ENCODE results near the gene SHC2. TPM values are rescaled to one million over a fixed set of nuclear protein-coding genes. Genes with fewer than 3 reads are reported as not detected.

SHC2 gene
- total and polyA plus RNA-seq, 2 of the 13 experiments (the other 11 are each of a cell fraction or from before 2014, with no cell fraction given) = 9.0 to 18.3 TPM

- no peak for TF ChIP-seq KDM5B (CRISPR knock-in tag; IDR thresholded peaks at IDR 0.05; ENCODE audit: borderline replicate concordance)
These were observed 33.9 kb downstream of the SHC2 start (continued) for GRCh38 chr19:426725-427445.

- in situ Hi-C loops (cut with HindIII; ENCODE audit: extremely low pct_ligation_motif_present, low pct_unique_long_range_greater_than_20kb) (no loop called here), intact Hi-C loops (cut with micrococcal nuclease; ENCODE audit: unreplicated experiment) (no loop called here)
- H3K9me3 ChIP-seq (ENCODE audit: low read length) = no peaks in the 10 kb centered on the region
- no peak for DNase-seq (ENCODE audit: low spot score)
- H4K20me1 ChIP-seq (ENCODE audit: insufficient read depth, low read length) = no peaks in the 10 kb centered on the region
- no peak overlapping the region for H3K9ac ChIP-seq (ENCODE audit: insufficient read depth, low read depth, low read length)
- TF ChIP-seq ZFP37 (CRISPR knock-in tag; IDR thresholded peaks at IDR 0.05; ENCODE audit: borderline replicate concordance) (no peak), ZFP36L1 (CRISPR knock-in tag; IDR thresholded peaks at IDR 0.05) (no peak), FOXP1 (IDR thresholded peaks at IDR 0.05) (no peak), FOXP1 (CRISPR knock-in tag; IDR thresholded peaks at IDR 0.05) (no peak), CHCHD3 (CRISPR knock-in tag; IDR thresholded peaks at IDR 0.05) (no peak), CEBPZ (IDR thresholded peaks at IDR 0.05; ENCODE audit: low read length) (no peak), ZC3H4 (CRISPR knock-in tag; IDR thresholded peaks at IDR 0.05; ENCODE audit: borderline replicate concordance) (no peak), SRSF4 (IDR thresholded peaks at IDR 0.05; ENCODE audit: low read depth, low read length, poor library complexity, severe bottlenecking) (no peak)
- no TSS peak for BruUV-seq (replicated peaks)
- H3K4me1 ChIP-seq (ENCODE audit: insufficient read depth, low read length) = no peaks in the 10 kb centered on the region
- H3K79me2 ChIP-seq (ENCODE audit: insufficient read depth, low read length) = no peaks in the 10 kb centered on the region
- no peak overlapping the region for H2AFZ ChIP-seq (ENCODE audit: low read length)
- no peak overlapping the region for H3K4me2 ChIP-seq (ENCODE audit: low read depth, low read length)
- H3K27ac ChIP-seq (ENCODE audit: extremely low read length, insufficient read depth, low read length) = no peak overlapping the region
- no peaks in the 10 kb centered on the region for H3K27me3 ChIP-seq (ENCODE audit: control insufficient read depth in 1 of 2, insufficient read depth in 2 of 2, low read length in 2 of 2)
- ATAC-seq = no peak
- FAIRE-seq = no peak
- no peak overlapping the region for H3K4me3 ChIP-seq (replicated peaks in 1 of 3; ENCODE audit: insufficient read depth in 1 of 3, low read depth in 2 of 3, low read length in 3 of 3)
- H3K36me3 ChIP-seq (replicated peaks in 1 of 2; ENCODE audit: control insufficient read depth in 1 of 2, insufficient read depth in 2 of 2, low read length in 2 of 2) = peaks cover 0 to 3% of the 10 kb centered on the region in 2 experiments; a peak in 1 of 5 replicates
- no CpG with 5 or more reads among the region's 26 CpGs for WGBS (ENCODE audit: low lambda C conversion rate)
- POLR2A ChIA-PET = no interaction called here
- CTCF ChIA-PET (ENCODE audit: low intra/inter-chr PET ratio, low total read pairs) = no interaction called here
These were observed 35.8 kb downstream of the SHC2 start for GRCh38 chr19:425056-425455.
